Suprapubic skin (tissue), 4 donors: ENCODE results near the gene MYEOV.

Experiments
- EP300 ChIP-seq: sonication (generic); formaldehyde crosslinking; IDR thresholded peaks from one replicate; pipeline ENCODE4 v1.6.1; 2017; ENCODE audit warnings: antibody characterized with exemption
- POLR2A ChIP-seq, 2 donors: fragments of 450-650 bp; IDR thresholded peaks; one replicate each; pipeline ENCODE4 v1.6.1; 2017; ENCODE audit warnings: antibody characterized with exemption in 2 of 2, mild to moderate bottlenecking in 2 of 2, moderate library complexity in 2 of 2
- POLR2AphosphoS5 ChIP-seq, 3 donors: sonication (generic); formaldehyde crosslinking; IDR thresholded peaks; one replicate each; pipeline ENCODE4 v1.6.1; 2017; ENCODE audit warnings: antibody characterized with exemption in 3 of 3
- TF ChIP-seq, protein P1 (sequence below), 2 donors: fragments of 200-600 bp in 1 of 2; fragments of 450-650 bp in 1 of 2; sonication (generic) in 1 of 2; IDR thresholded peaks; one replicate each; pipeline ENCODE4 v1.5.1; 2016 to 2019; ENCODE audit warnings: antibody characterized with exemption in 2 of 2, mild to moderate bottlenecking in 1 of 2, moderate library complexity in 1 of 2

- TF ChIP-seq, protein P1, sequence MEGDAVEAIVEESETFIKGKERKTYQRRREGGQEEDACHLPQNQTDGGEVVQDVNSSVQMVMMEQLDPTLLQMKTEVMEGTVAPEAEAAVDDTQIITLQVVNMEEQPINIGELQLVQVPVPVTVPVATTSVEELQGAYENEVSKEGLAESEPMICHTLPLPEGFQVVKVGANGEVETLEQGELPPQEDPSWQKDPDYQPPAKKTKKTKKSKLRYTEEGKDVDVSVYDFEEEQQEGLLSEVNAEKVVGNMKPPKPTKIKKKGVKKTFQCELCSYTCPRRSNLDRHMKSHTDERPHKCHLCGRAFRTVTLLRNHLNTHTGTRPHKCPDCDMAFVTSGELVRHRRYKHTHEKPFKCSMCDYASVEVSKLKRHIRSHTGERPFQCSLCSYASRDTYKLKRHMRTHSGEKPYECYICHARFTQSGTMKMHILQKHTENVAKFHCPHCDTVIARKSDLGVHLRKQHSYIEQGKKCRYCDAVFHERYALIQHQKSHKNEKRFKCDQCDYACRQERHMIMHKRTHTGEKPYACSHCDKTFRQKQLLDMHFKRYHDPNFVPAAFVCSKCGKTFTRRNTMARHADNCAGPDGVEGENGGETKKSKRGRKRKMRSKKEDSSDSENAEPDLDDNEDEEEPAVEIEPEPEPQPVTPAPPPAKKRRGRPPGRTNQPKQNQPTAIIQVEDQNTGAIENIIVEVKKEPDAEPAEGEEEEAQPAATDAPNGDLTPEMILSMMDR (IDR thresholded peaks at IDR 0.05): no peak
- TF ChIP-seq POLR2AphosphoS5 (IDR thresholded peaks at IDR 0.05): no peak
- TF ChIP-seq POLR2A (IDR thresholded peaks at IDR 0.05): no peak
- TF ChIP-seq EP300: no peak
These were observed 5.7 kb upstream of the MYEOV start for GRCh38 chr11:69287968-69288882.
